HepG2 (cell line): ENCODE results near the gene SNX9.

ENCODE experiments used
- ATF7-NPFF ChIP-seq: sonication (generic); formaldehyde crosslinking; IDR thresholded peaks from 2 replicates; pipeline ENCODE4 v1.8.1; 2023; ENCODE audit warnings: mild to moderate bottlenecking, low read depth, missing genetic modification reagents, moderate library complexity
- CC2D1A ChIP-seq: sonication (generic); formaldehyde crosslinking; IDR thresholded peaks from 2 replicates; pipeline ENCODE4 v1.8.1; 2023; ENCODE audit warnings: mild to moderate bottlenecking, missing genetic modification reagents
- CTCF ChIP-seq: sonication (generic); formaldehyde crosslinking; IDR thresholded peaks from 2 replicates; pipeline ENCODE4 v1.5.0; 2020; ENCODE audit warnings: mild to moderate bottlenecking, missing genetic modification reagents, moderate library complexity
- EP300 ChIP-seq, 3 experiments: sonication (generic) in 1 of 3; formaldehyde crosslinking in 1 of 3; IDR thresholded peaks; 2 replicates each; pipeline versions ENCODE4 v1.5.1 to v1.6.1; 2011 to 2020; ENCODE audit warnings: low read depth in 2 of 3, low read length in 2 of 3, borderline replicate concordance in 1 of 3, improper control_type of control experiment in 1 of 3, mild to moderate bottlenecking in 1 of 3, missing genetic modification reagents in 1 of 3, moderate library complexity in 1 of 3
- KDM1A ChIP-seq: IDR thresholded peaks from 2 replicates; pipeline ENCODE4 v1.6.1; 2016; ENCODE audit warnings: missing compliant biosample characterization
- RFX5 ChIP-seq: IDR thresholded peaks from 2 replicates; pipeline ENCODE4 v1.6.1; 2011; ENCODE audit warnings: low read depth, low read length, improper control_type of control experiment
- YEATS4 ChIP-seq: sonication (generic); formaldehyde crosslinking; IDR thresholded peaks from 2 replicates; pipeline ENCODE4 v1.4.0; 2020; ENCODE audit warnings: missing genetic modification reagents, borderline replicate concordance
- ZNF331 ChIP-seq: sonication (generic); formaldehyde crosslinking; IDR thresholded peaks from 2 replicates; pipeline ENCODE4 v1.4.0; 2020; ENCODE audit warnings: missing genetic modification reagents
- ZNF609 ChIP-seq: sonication (generic); formaldehyde crosslinking; IDR thresholded peaks from 2 replicates; pipeline ENCODE4 v1.4.0; 2020; ENCODE audit warnings: mild to moderate bottlenecking, missing genetic modification reagents, borderline replicate concordance
- TF ChIP-seq, protein P1 (sequence below): sonication (generic); formaldehyde crosslinking; IDR thresholded peaks from 2 replicates; pipeline ENCODE4 v1.4.0; 2020; ENCODE audit warnings: missing genetic modification reagents

- TF ChIP-seq CTCF (CRISPR knock-in tag) (no peak), CC2D1A (no peak), EP300 (IDR thresholded peaks at IDR 0.05; ENCODE audit: low read depth in 2 of 2, low read length in 2 of 2) (no peak), EP300 (CRISPR knock-in tag; IDR thresholded peaks at IDR 0.05; ENCODE audit: borderline replicate concordance) (no peak), KDM1A (CRISPR knock-in tag) (no peak), ZNF331 (CRISPR knock-in tag) (no peak), YEATS4 (no peak), RFX5 (no peak), ATF7-NPFF (CRISPR knock-in tag) (no peak), ZNF609 (CRISPR knock-in tag) (no peak)
- TF ChIP-seq, protein P1, sequence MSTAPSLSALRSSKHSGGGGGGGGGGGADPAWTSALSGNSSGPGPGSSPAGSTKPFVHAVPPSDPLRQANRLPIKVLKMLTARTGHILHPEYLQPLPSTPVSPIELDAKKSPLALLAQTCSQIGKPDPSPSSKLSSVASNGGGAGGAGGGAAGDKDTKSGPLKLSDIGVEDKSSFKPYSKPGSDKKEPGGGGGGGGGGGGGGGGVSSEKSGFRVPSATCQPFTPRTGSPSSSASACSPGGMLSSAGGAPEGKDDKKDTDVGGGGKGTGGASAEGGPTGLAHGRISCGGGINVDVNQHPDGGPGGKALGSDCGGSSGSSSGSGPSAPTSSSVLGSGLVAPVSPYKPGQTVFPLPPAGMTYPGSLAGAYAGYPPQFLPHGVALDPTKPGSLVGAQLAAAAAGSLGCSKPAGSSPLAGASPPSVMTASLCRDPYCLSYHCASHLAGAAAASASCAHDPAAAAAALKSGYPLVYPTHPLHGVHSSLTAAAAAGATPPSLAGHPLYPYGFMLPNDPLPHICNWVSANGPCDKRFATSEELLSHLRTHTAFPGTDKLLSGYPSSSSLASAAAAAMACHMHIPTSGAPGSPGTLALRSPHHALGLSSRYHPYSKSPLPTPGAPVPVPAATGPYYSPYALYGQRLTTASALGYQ (CRISPR knock-in tag) = no peak
Measured at GRCh38 chr6:157990321-157991066, 167.4 kb downstream of the SNX9 start.
